ENCODE measurements around the gene PPIB. TPM values are rescaled to one million over a fixed set of nuclear protein-coding genes. Genes with fewer than 3 reads are reported as not detected.

PPIB gene
- total and polyA plus RNA-seq, 4 donors, result 379 to 768 (median 632) TPM

DNA sequence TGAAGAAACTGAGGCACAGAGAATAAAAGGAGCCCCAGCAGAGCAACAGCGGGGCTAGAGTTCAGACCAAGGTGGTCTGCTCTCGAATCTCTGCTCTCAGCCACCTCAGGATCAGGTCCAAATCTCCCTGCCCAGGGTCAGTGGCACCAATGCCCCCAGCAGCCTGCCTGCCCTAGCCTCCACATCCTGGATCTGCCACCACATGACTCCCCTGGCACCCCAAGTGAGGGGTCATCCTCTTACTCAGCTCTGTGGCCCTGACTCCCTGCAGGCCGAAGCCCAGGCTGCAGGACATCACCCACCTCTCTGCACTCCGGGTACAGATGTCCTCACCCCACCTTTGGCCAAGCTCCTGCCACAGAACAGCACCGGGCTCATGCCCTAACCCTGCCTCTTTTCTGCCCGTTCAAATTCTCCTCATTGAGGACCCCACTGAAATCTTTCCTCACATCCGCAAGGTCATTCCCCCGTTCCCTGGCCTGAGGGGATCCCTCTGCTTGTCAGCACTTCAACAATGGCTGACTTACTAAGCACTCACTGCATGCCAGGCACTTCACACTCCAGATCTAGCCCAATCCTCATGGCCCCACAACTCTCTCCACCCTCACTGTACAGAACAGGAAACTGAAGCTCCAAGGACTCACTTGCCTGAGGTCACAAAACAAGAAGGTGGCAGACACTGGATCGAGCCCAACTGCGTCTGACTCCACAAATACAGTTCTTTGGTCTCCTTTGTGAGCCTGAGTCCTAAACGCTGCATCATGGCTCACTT, 4.3 kb downstream of the PPIB start (continued):
- TF ChIP-seq, protein P1, sequence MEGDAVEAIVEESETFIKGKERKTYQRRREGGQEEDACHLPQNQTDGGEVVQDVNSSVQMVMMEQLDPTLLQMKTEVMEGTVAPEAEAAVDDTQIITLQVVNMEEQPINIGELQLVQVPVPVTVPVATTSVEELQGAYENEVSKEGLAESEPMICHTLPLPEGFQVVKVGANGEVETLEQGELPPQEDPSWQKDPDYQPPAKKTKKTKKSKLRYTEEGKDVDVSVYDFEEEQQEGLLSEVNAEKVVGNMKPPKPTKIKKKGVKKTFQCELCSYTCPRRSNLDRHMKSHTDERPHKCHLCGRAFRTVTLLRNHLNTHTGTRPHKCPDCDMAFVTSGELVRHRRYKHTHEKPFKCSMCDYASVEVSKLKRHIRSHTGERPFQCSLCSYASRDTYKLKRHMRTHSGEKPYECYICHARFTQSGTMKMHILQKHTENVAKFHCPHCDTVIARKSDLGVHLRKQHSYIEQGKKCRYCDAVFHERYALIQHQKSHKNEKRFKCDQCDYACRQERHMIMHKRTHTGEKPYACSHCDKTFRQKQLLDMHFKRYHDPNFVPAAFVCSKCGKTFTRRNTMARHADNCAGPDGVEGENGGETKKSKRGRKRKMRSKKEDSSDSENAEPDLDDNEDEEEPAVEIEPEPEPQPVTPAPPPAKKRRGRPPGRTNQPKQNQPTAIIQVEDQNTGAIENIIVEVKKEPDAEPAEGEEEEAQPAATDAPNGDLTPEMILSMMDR (IDR thresholded peaks at IDR 0.05; ENCODE audit: low read depth, low read length, missing input control), result no peak
- TF ChIP-seq RAD21 (IDR thresholded peaks at IDR 0.05) (no peak), JUND (IDR thresholded peaks at IDR 0.05) (no peak)

GRCh38 chr15:64157599-64158125, 5.2 kb downstream of the PPIB start:
- Histone ChIP-seq H3K27ac (ENCODE audit: low read depth in 1 of 2, low read length in 2 of 2) (no peak overlapping the region), H3K9me3 (ENCODE audit: control insufficient read depth in 4 of 4, low read length in 3 of 4) (no peaks in the 10 kb centered on the region), H3K36me3 (ENCODE audit: control insufficient read depth in 4 of 4, insufficient read depth in 3 of 4, low read depth in 1 of 4, low read length in 3 of 4) (peaks cover 20 to 57% (median 52%) of the 10 kb centered on the region in 4 donors), H3K4me3 (ENCODE audit: low read depth in 1 of 3, low read length in 3 of 3) (no peak overlapping the region), H3K27me3 (ENCODE audit: control insufficient read depth in 4 of 4, insufficient read depth in 4 of 4, low read length in 3 of 4) (no peaks in the 10 kb centered on the region), H3K9ac (ENCODE audit: low read depth in 1 of 2, low read length in 2 of 2) (no peak overlapping the region), H3K4me1 (ENCODE audit: control insufficient read depth in 4 of 4, insufficient read depth in 4 of 4, low read length in 3 of 4) (peaks cover 4 to 40% (median 22%) of the 10 kb centered on the region in 4 donors)
- DNase-seq (ENCODE audit: low spot score), result no peak
- 73% methylated on average over 1 of the region's 1 CpG for WGBS
- TF ChIP-seq HNF4G (IDR thresholded peaks at IDR 0.05), result no peak
- TF ChIP-seq JUND (IDR thresholded peaks at IDR 0.05), result no peak
- no peak for TF ChIP-seq FOXA2 (IDR thresholded peaks at IDR 0.05)
- TF ChIP-seq REST (IDR thresholded peaks at IDR 0.05), result no peak

DNA sequence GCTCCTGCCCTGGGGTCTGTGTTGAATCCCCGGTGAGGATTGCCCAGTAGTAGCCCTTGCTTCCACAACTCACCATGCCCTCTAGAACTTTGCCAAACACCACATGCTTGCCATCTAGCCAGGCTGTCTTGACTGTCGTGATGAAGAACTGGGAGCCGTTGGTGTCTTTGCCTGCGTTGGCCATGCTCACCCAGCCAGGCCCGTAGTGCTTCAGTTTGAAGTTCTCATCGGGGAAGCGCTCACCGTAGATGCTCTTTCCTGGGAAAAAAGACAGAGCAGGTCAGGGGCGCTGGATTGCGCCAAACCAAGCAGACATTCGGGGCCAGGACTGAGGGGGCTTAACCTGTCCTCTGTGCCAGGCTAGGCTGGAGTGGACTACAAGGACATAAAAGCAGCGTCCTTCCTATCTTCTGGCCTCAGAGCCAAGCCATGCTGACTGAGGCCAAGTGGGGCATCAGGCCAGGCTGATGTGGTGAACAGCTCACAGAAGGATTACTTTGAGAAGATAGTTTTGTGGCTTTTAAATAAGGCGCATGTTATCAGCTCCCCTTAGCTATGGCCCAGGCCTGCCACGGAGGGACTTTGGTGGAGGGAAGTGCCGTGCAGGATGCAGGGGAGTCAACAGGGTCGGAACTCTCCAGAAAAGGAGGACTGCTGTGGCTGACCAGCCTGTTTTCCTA, 6.0 kb downstream of the PPIB start:
- 88% methylated on average over 16 of the region's 16 CpGs for WGBS
- Histone ChIP-seq H3K4me1 (ENCODE audit: control insufficient read depth in 4 of 4, insufficient read depth in 4 of 4, low read length in 3 of 4) (peaks cover 9 to 45% (median 25%) of the 10 kb centered on the region in 4 donors), H3K27me3 (ENCODE audit: control insufficient read depth in 4 of 4, insufficient read depth in 4 of 4, low read length in 3 of 4) (no peaks in the 10 kb centered on the region), H3K4me3 (ENCODE audit: low read depth in 1 of 3, low read length in 3 of 3) (no peak overlapping the region), H3K9me3 (ENCODE audit: control insufficient read depth in 4 of 4, low read length in 3 of 4) (no peaks in the 10 kb centered on the region), H3K36me3 (ENCODE audit: control insufficient read depth in 4 of 4, insufficient read depth in 3 of 4, low read depth in 1 of 4, low read length in 3 of 4) (peaks cover 20 to 57% (median 52%) of the 10 kb centered on the region in 4 donors), H3K9ac (ENCODE audit: low read depth in 1 of 2, low read length in 2 of 2) (no peak overlapping the region), H3K27ac (ENCODE audit: low read depth in 1 of 2, low read length in 2 of 2) (no peak overlapping the region)
- no peak for DNase-seq (ENCODE audit: low spot score)
- no peak for TF ChIP-seq EGR1 (IDR thresholded peaks at IDR 0.05; ENCODE audit: low read depth in 2 of 2)
- no peak for TF ChIP-seq GABPA (IDR thresholded peaks at IDR 0.05 in 1 of 2, conservative IDR thresholded peaks at IDR 0.05 in 1 of 2)
- TF ChIP-seq HNF4G (IDR thresholded peaks at IDR 0.05), result no peak
- TF ChIP-seq JUND (IDR thresholded peaks at IDR 0.05), result no peak
- no peak for TF ChIP-seq TAF1 (conservative IDR thresholded peaks at IDR 0.05)
- TF ChIP-seq FOXA2 (IDR thresholded peaks at IDR 0.05), result no peak
- no peak for TF ChIP-seq NR2F2 (IDR thresholded peaks at IDR 0.05)
- no peak for TF ChIP-seq HNF4A (conservative IDR thresholded peaks at IDR 0.05)
- TF ChIP-seq SP1 (IDR thresholded peaks at IDR 0.05), result no peak
- no peak for TF ChIP-seq REST (IDR thresholded peaks at IDR 0.05)
- TF ChIP-seq ZBTB33 (IDR thresholded peaks at IDR 0.05), result no peak
- TF ChIP-seq RAD21 (IDR thresholded peaks at IDR 0.05), result no peak
- TF ChIP-seq FOXA1 (IDR thresholded peaks at IDR 0.05), result no peak
- TF ChIP-seq RXRA (IDR thresholded peaks at IDR 0.05), result no peak
